Left forelimb (tissue), 1 donor: Measurements from ENCODE around the gene POP4.

Experiments
- DNase-seq: peaks from one replicate; pipeline ENCODE4 v3.0.0-alpha.2; 2018; ENCODE audit warnings: low spot score

Gene POP4

DNA sequence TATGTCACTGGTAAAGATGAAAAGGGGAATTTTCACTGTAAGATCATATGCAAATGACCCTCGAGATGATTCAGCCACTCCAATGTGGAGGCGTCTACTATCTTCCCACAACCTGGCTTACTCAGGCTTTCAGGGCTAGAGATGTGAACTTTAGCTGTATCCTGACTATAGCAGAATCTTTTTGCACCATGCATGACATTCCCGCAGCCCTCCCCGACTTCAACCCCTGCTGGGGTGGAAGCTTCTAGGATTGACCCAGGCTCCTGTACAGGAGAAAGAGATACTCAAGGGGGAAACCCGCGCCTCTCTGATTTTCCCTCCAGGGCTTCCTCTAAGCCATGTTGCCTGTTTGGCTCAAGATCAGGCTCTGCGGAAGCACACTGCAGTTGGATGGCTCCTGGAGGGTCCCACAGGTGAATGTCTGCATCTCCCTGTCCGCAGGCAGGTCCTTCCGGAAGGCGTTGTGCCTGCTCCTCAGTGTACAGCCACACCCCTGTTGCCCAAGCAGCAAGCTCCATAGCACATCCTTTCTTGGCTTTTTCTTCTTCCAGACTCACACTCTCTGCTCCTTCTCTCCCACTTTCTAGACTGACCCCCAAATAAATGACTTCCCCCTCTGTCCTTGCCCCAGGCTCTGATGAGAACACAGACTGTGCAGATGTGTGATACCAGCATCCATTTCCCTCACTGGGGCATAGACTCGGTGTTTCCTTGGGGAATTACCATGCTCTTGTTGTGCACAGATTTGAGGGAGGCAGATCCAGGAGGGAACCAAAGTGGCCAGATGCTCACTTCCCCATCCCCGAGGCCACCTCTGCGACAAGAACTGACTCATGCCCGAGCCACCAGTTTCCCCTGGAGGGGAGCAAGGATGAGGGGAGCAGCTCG, 29.1 kb upstream of the POP4 start:
- DNase-seq, result no peak

- DNase-seq, result no peak
Observed at GRCh38 chr19:29577649-29577963, 28.5 kb upstream of the POP4 start.

- no peak for DNase-seq
Observed at GRCh38 chr19:29578349-29578748, 27.7 kb upstream of the POP4 start.

- DNase-seq, result no peak
Observed at GRCh38 chr19:29579308-29579910, 26.7 kb upstream of the POP4 start.

DNA sequence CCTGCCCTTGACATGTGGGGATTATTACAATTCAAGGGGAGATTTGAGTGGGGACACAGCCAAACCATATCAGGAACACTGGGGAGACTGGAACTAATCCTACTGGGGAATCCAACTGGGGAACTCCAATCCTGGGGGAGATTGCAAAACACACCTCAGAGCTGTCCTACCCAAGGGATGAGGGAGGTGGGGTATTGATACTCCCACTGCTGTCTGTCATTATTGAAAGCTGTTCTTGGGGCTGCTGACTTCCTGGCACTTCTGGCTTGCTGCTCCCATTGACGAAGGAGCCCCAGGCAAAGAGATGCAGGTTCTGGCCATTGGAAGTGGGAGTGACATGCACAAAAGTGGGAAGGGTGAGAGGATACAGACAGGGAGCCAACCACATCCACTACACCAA, 24.7 kb upstream of the POP4 start:
- DNase-seq, result no peak

GRCh38 chr19:29583196-29583999, 22.7 kb upstream of the POP4 start:
- DNase-seq, result peak; percentile 28

- DNase-seq, result peak; percentile 22
Observed at GRCh38 chr19:29586401-29586800, 19.7 kb upstream of the POP4 start.

- DNase-seq, result peak; percentile 22
Observed at GRCh38 chr19:29587059-29587458, 19.0 kb upstream of the POP4 start.

- peak; percentile 22 for DNase-seq
Observed at GRCh38 chr19:29587518-29587986, 18.5 kb upstream of the POP4 start.

GRCh38 chr19:29588095-29588494, 18.0 kb upstream of the POP4 start:
- peak; percentile 4 for DNase-seq

DNA sequence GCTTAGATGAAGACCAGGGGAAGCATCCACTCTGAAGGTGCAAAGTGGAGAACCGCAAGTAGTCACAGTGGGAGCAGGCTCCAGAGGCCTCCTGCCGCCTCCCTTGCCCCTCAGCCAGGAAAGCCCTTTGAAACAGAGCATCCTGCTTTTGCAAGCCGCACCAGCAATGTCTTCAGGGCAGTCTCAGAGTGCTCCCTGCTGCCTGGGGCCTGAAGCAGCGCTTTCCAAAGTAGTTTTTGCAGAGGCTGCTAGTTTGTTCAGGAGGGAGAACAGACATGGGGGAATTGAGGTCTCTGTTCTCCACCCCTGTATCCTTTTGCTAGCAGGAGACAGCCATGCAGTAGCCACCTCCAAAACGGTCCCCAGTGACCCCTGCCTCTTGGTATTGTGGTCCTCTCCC, 15.8 kb upstream of the POP4 start:
- peak; percentile 23 for DNase-seq

GRCh38 chr19:29591670-29592069, 14.4 kb upstream of the POP4 start:
- DNase-seq, result no peak

DNA sequence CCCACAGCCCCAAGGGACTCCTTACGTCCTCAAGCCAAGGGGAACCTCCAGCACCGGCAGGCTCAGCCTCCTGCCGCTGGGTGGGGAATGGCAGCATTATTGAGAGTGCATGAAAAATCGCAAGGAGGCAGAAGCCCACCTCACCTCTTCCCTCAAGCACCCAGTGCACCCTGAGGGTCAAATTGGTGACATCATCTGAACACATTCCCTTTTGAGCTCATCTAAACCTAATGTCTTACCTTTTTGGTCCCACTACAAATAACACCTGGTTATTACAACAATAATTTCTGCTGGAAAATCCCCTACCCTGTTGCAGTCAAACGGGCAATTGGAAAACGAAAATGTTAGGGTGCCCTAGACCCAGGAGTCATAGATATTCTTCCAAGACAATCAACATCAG, 12.2 kb upstream of the POP4 start:
- DNase-seq, result peak; percentile 41

DNA sequence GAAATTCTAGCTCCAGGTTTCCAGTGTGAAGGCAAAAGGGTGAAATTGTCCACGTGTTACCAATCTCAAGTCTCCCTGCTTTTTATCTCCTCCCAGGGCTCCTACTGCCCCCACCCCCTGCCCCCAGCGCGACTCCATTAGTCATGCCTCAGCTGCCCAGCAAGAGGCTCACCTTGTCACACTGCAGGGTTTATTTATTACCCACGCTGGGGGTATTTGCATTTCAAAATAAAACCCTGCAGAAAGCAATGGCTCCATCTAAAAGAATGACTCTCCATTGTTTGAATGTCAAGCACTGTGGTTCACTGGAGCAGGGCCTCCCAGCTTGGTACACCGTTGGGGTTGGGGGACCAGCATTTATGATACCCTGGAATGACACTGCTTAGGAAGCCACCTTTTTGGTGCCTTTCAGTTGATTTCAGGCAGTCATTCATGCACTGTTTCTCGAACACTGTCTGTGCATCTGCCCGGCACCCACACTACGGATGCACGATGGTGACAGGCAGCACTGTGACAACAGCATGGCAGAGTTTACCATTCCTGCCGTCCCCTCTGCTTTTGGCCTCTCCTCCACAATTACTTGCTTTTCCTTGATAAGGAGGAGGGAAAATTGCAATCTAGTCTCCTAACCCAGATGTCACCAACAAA, 9.9 kb upstream of the POP4 start:
- peak; percentile 25 for DNase-seq

GRCh38 chr19:29596885-29597525, 9.1 kb upstream of the POP4 start:
- peak; percentile 38 for DNase-seq

- no peak for DNase-seq
Observed at GRCh38 chr19:29598036-29598435, 8.0 kb upstream of the POP4 start.

DNA sequence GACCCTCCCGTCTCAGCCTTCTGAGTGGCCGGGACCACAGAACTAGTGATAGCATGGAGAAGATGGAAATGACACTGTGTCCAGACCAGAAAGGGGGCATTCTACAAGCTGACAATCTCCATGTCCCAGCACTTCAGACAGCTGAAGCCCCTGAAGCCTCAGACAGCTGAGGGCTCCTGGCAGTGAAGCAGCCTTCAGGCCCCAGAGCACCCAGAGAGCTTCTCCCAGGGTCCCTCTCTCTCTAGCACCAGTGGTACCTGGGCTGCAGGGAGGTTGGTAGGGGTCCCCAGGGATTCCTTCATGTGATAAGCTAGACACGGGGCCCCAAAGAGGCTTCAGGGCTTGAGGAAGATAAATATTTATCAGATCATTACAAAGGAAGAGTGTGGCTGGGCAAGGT, 7.6 kb upstream of the POP4 start:
- peak; percentile 50 for DNase-seq

DNA sequence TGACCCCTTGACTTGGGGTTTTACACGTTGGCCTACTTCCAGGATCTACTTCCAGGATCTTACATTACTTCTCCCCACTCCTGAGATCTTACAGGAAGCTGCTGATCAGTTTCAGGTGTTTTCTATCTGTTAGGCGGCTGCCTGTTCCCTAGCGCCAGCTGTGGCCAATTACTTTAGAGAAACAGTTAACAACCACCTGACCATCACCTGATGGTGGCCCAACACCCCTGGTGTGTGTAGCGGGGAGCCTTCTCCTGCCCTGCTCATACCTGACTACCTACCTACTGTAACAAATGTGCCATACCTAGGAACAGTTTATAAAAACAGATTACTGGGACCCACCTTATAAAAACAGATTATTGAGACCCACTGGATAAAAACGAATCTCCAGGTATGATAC, 2.8 kb upstream of the POP4 start:
- DNase-seq, result no peak

DNA sequence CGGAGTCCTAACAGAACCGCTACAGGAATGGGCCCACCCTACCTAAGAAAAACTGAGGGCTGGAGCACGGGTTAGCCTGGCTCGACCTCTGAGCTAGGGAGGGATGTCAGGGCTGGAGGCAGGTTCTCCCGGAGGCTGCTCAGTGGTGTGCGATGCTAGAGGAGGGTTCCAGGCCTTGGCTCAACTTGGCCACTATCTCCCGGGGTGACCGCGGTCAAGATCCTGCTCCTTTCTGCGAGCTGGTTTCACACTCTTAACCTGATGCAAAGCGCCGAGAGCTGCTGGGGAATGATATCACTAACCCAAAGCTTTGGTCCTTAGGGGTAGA, 301 bp downstream of the POP4 start:
- DNase-seq, result no peak

DNA sequence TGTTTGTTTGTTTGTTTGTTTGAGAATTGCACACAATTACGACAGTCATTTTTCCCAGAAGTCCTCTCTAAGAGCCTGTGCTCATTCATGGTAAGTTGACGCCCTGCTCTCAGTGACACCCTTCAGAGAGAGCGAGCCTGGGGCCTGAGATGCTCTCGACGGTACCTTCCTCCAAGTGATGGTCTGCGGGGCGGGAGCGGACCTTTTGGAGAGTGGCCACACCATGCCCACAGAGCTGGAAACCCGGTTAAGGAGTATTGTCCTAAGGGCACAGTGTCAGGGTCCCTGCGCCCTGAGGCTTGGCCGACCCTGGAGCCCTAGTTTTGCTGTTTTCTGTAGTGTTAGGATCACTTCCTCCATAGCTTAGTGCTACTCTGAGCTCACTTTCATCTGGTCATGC, 3.6 kb downstream of the POP4 start:
- peak; percentile 11 for DNase-seq

DNA sequence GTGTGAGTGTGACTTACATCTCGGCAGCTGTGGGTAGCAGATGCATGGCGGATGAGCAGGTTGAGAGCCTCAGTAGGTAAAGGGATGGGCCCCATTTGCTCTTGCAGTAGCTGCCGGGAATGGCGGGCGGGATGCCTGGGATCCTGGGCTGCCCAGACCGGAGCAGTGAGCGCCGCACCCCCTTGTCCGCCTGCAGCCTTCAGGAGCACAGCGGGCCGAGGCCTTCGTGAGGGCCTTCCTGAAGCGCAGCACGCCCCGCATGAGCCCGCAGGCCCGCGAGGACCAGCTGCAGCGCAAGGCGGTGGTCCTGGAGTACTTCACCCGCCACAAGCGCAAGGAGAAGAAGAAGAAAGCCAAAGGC, 4.1 kb downstream of the POP4 start:
- no peak for DNase-seq
